ENCODE results near the gene EIPR1.

EIPR1 gene

GRCh38 chr2:3307901-3308300, 69.7 kb downstream of the EIPR1 start:
- DNase-seq (ENCODE audit: low read depth in 2 of 3, low spot score in 1 of 3), result no peak

GRCh38 chr2:3307236-3307635, 70.4 kb downstream of the EIPR1 start:
- no peak for DNase-seq (ENCODE audit: low read depth in 2 of 3, low spot score in 1 of 3)

GRCh38 chr2:3305952-3306351, 71.7 kb downstream of the EIPR1 start:
- DNase-seq (ENCODE audit: low read depth in 2 of 3, low spot score in 1 of 3), result no peak

- DNase-seq (ENCODE audit: low read depth in 2 of 3, low spot score in 1 of 3), result no peak
These were observed 72.2 kb downstream of the EIPR1 start for GRCh38 chr2:3305431-3305830.

GRCh38 chr2:3303583-3304406, 73.8 kb downstream of the EIPR1 start:
- peak; percentile 70 to 83 (median 79) for DNase-seq (ENCODE audit: low read depth in 2 of 3, low spot score in 1 of 3)

- DNase-seq (ENCODE audit: low read depth in 2 of 3, low spot score in 1 of 3), result no peak
These were observed 74.7 kb downstream of the EIPR1 start for GRCh38 chr2:3302751-3303582.

GRCh38 chr2:3302421-3302750, 75.2 kb downstream of the EIPR1 start:
- DNase-seq (ENCODE audit: low read depth in 2 of 3, low spot score in 1 of 3), result no peak

GRCh38 chr2:3301001-3301400, 76.6 kb downstream of the EIPR1 start:
- DNase-seq (ENCODE audit: low read depth in 2 of 3, low spot score in 1 of 3), result no peak

- DNase-seq (ENCODE audit: low read depth in 2 of 3, low spot score in 1 of 3), result no peak
These were observed 77.2 kb downstream of the EIPR1 start for GRCh38 chr2:3300224-3300995.

- DNase-seq (ENCODE audit: low read depth in 2 of 3, low spot score in 1 of 3), result no peak
These were observed 77.9 kb downstream of the EIPR1 start for GRCh38 chr2:3299703-3300102.

GRCh38 chr2:3299130-3299529, 78.5 kb downstream of the EIPR1 start:
- no peak for DNase-seq (ENCODE audit: low read depth in 2 of 3, low spot score in 1 of 3)

GRCh38 chr2:3298191-3298590, 79.4 kb downstream of the EIPR1 start:
- no peak for DNase-seq (ENCODE audit: low read depth in 2 of 3, low spot score in 1 of 3)

GRCh38 chr2:3297523-3297922, 80.1 kb downstream of the EIPR1 start:
- no peak for DNase-seq (ENCODE audit: low read depth in 2 of 3, low spot score in 1 of 3)

GRCh38 chr2:3296182-3296972, 81.2 kb downstream of the EIPR1 start:
- no peak for DNase-seq (ENCODE audit: low read depth in 2 of 3, low spot score in 1 of 3)

- no peak for DNase-seq (ENCODE audit: low read depth in 2 of 3, low spot score in 1 of 3)
These were observed 83.1 kb downstream of the EIPR1 start for GRCh38 chr2:3294493-3294892.

GRCh38 chr2:3294069-3294468, 83.5 kb downstream of the EIPR1 start:
- no peak for DNase-seq (ENCODE audit: low read depth in 2 of 3, low spot score in 1 of 3)

- no peak for DNase-seq (ENCODE audit: low read depth in 2 of 3, low spot score in 1 of 3)
These were observed 84.4 kb downstream of the EIPR1 start for GRCh38 chr2:3293221-3293620.

GRCh38 chr2:3292416-3292815, 85.2 kb downstream of the EIPR1 start:
- no peak for DNase-seq (ENCODE audit: low read depth in 2 of 3, low spot score in 1 of 3)

- no peak for DNase-seq (ENCODE audit: low read depth in 2 of 3, low spot score in 1 of 3)
These were observed 85.9 kb downstream of the EIPR1 start for GRCh38 chr2:3291750-3292149.

- DNase-seq (ENCODE audit: low read depth in 2 of 3, low spot score in 1 of 3), result no peak
These were observed 86.5 kb downstream of the EIPR1 start for GRCh38 chr2:3291113-3291512.

- no peak for DNase-seq (ENCODE audit: low read depth in 2 of 3, low spot score in 1 of 3)
These were observed 87.0 kb downstream of the EIPR1 start for GRCh38 chr2:3290655-3291054.
